Measurements from ENCODE around the gene XPNPEP1. TPM values are rescaled to one million over a fixed set of nuclear protein-coding genes. Genes with fewer than 3 reads are reported as not detected.
A peak's percentile ranks its signal among the peaks of the same experiment; 100 is the strongest.

XPNPEP1 gene
- total RNA-seq, 4 donors from 2014 or later = 52.8 to 101 (median 77.6) TPM

DNA sequence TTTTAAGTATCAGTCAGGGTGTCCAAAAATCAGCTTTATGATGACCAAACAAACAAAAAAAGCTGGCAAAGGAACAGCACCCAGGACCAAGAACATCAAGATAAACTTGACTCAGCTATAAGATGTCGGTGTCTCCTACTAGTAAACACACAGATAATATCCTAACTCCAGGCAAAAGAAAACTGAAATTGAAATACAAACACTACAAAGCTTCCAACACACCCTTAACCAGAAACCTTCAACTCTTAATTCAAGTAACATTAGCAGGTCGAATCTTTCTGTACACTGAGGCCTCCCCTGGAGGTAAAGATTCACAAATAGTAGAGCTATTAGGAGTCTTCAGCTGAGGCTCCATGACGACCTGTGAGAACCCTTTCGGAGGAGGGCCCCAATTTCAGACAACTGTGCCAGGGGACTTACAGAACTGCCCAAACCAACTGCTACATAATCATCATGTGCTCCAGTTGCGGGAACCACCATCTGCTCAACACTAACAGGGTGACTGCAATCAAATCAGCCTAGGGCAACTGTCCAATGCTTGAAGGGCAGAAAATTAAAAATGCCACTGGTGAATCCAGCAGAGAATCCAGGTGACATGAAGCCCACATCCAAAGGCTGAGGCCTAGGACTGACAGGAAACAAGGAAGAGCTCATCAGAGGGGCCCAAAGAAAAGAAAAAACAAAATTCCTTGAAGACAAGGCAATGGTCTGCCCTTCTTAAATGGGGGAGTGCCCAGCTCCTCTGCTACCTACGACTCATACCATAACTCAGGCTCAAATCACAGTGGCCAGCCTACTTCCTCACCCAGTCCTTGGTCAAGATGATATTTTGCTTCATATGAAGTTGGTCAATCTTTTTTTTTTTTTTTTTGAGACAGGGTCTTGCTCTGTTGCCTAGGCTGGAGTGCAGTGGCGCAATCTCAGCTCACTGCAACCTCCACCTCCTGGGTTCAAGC lies 20.0 kb downstream of the XPNPEP1 start:
- DNase-seq (ENCODE audit: low spot score) (no peak), ATAC-seq (ENCODE audit: low FRiP score) (no peak)
- TF ChIP-seq, protein P1, sequence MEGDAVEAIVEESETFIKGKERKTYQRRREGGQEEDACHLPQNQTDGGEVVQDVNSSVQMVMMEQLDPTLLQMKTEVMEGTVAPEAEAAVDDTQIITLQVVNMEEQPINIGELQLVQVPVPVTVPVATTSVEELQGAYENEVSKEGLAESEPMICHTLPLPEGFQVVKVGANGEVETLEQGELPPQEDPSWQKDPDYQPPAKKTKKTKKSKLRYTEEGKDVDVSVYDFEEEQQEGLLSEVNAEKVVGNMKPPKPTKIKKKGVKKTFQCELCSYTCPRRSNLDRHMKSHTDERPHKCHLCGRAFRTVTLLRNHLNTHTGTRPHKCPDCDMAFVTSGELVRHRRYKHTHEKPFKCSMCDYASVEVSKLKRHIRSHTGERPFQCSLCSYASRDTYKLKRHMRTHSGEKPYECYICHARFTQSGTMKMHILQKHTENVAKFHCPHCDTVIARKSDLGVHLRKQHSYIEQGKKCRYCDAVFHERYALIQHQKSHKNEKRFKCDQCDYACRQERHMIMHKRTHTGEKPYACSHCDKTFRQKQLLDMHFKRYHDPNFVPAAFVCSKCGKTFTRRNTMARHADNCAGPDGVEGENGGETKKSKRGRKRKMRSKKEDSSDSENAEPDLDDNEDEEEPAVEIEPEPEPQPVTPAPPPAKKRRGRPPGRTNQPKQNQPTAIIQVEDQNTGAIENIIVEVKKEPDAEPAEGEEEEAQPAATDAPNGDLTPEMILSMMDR (IDR thresholded peaks at IDR 0.05) = no peak

DNA sequence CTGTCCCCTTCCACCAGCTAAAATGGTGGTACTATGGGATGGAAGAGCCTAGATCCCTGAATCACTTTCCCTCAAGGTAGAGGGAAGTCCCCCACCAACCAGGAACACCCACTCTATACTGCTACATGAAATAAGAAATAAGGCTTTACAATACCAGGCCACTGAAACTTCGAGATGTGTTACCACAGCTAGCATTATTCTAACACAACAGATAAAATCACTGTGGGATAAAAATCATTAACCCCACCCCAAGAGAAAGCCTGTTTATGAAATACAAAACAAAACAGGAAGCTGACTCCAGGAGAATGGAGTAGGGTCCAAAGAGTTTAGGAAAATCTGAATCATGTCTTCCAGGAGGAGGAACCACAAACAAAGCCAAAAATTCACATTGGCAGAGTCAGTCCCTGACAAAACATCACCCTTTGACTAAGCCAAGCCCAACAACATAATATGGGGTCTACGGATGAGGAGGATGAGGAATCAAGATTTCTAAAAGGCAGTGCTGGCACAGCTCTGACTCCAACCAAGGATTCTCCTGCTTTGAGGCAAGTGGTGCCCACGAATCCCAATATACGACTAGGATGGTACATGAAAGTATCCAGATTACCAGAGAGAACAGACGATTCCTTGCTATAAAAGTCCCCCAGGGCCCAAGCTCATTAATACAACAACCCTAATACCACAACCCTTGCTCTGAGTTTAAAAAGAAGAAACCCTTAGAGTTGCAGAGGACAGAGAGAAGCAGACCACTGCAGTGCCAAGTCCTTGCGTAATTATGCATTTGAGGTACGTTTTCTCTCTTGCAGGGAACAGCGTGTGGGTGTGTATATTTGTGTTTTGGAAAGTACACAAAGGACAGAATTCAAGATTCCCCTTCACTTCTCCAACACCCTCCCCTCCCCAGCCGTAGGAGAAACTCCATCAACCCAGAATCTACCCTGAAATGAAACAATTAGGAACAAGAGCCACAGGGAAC lies 23.7 kb downstream of the XPNPEP1 start:
- DNase-seq (ENCODE audit: low spot score) = no peak
- TF ChIP-seq, protein P1 (IDR thresholded peaks at IDR 0.05) = no peak
- peak; percentile 72 for ATAC-seq (ENCODE audit: low FRiP score)

DNA sequence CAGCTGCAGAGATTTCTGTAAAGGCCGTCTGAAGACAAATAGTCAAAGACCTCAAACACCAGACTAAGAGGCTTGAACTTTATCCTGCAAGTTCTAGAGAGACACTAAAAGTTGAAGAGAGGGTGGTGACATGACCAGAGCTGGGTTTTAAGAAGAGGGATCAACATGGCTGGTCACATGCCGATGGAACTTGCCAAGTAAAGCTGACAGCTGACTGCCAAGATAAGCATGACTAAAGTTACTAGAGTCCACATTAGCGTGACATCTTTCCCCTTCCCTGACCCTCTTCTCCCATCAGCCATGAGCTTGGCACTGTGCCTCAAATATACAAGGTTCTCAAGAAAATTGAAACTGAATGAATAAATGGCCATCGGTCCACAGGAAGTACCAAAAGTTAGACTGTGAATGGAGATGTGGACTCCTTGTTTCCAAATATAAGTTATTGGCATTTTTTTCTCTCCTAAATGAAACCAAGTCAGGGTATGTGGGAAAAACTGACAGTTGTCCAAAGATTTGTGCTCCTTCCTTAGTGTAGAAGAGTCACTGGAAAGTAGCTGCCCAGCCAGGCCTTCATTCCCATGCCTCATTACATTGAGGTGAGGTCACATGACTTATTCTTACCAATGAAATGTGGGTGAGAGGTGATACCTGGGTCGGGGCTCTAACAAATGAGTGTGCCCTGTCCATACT lies 24.5 kb downstream of the XPNPEP1 start:
- ATAC-seq (ENCODE audit: low FRiP score) = no peak
- DNase-seq (ENCODE audit: low spot score) = no peak
- TF ChIP-seq, protein P1 (IDR thresholded peaks at IDR 0.05) = no peak

DNA sequence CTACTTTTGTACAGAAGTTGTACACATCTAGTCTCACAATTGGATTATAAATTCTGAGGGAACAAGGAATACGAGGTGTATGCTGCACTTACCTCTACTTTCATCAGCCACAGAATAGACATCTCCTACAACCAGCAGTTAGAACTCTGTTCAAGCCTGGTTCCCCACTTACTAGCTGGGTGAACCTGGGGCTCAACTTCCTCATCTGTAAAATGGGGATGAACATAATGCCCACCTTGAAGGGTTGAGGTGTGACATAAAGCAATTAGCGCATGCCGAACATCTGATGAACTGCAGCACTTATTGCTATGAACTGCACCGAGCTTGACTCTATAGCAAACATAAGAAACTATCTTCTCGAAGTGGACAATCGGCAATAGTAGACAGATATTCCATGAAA lies 25.3 kb downstream of the XPNPEP1 start:
- ATAC-seq (ENCODE audit: low FRiP score) (no peak), DNase-seq (ENCODE audit: low spot score) (no peak)
- TF ChIP-seq, protein P1 (IDR thresholded peaks at IDR 0.05) = no peak

DNA sequence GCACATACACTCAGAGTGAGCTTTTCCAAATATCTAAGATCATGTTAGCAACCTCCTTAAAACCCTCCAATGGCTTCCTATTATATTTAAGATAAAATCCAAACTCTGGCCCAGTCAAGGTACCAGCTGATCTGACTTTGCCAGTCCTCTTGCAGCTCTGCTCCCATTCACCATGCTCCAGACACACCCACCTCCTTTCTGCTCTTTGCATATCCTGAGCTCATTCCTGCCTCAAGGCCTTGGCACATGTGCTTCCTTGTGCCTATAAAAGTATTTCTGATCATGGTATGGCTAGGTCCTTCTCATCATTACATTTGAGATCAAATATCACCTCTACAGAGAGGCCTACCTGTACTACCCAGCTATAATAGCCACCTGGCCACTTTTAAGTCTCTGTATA lies 27.5 kb downstream of the XPNPEP1 start:
- TF ChIP-seq, protein P1 (IDR thresholded peaks at IDR 0.05) = no peak
- no peak for ATAC-seq (ENCODE audit: low FRiP score)
- DNase-seq (ENCODE audit: low spot score) = no peak

DNA sequence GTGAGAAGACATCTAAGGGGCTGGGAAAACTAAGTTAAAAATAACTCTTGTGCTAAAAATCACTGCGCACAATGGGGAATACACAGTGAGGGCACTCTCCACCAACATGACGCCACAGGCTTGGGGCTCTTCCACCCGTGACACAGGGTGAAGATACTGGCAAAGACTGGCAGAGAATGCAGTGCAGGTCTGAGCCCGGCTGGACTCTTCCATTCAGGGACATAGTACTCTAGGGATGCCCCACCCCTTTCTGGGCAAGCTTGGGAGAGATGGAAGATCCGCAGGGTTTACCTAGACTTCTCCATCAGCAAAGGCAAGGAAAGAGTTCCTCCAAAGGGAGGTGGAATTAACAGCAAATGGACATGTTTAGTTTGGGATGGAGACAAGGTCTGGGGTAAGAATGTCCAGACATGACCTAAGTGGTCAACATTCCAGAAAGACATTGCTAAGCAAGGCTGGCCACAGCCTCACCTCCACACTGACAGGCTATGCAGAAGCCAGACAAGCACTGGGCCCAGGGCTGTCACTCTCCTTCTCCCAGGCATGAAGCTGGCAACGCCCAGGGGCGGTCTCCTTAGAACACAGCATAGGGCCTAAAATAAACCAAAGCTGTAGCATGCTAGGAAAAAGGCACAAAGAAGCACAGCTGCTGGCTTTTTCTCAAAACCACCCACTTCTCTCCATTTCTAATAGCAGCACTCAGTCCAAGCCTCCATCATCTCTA lies 28.1 kb downstream of the XPNPEP1 start:
- ATAC-seq (ENCODE audit: low FRiP score) (no peak), DNase-seq (ENCODE audit: low spot score) (no peak)

More for the DNA sequence above, 28.1 kb downstream of the XPNPEP1 start:
- TF ChIP-seq, protein P1 (IDR thresholded peaks at IDR 0.05) = no peak
